ENCODE data around the gene HOTAIR. TPM values are rescaled to one million over a fixed set of nuclear protein-coding genes. Genes with fewer than 3 reads are reported as not detected.

HOTAIR gene
- total and polyA plus RNA-seq, 9 donors = 0.02 to 1.2 (median 0.28) TPM; not detected in 5

- H3K36me3 ChIP-seq = no peaks in the 10 kb centered on the region
- TF ChIP-seq POLR2A (IDR thresholded peaks at IDR 0.05) = no peak
- no peak for TF ChIP-seq EP300 (IDR thresholded peaks at IDR 0.05)
- no peak for TF ChIP-seq CTCF (IDR thresholded peaks at IDR 0.05)
- H3K27ac ChIP-seq = no peak overlapping the region
- H3K4me1 ChIP-seq (ENCODE audit: insufficient read depth) = peaks cover 1% of the 10 kb centered on the region
- H3K4me3 ChIP-seq = no peak overlapping the region
- no peaks in the 10 kb centered on the region for H3K9me3 ChIP-seq
- DNase-seq = no peak
- 45 to 71% (median 52%) methylated on average over 7 of the region's 7 CpGs for WGBS, 3 donors
- no peaks in the 10 kb centered on the region for H3K27me3 ChIP-seq
- intact Hi-C loops (cut with DNase I) = loop anchor here in 2 of 4 donors (10.0 kb wide), 2 partner anchors 385 to 395 kb away; partner anchors contain the start of gene GPR84 (in 1 of the 2)
Measured at GRCh38 chr12:53980104-53980801, 5.5 kb upstream of the HOTAIR start.

- no peaks in the 10 kb centered on the region for H3K36me3 ChIP-seq
- no peaks in the 10 kb centered on the region for H3K27me3 ChIP-seq
- no peaks in the 10 kb centered on the region for H3K4me1 ChIP-seq (ENCODE audit: insufficient read depth)
- intact Hi-C loops (cut with DNase I) = no loop called here
- DNase-seq = no peak
- 23 to 43% (median 30%) methylated on average over 15 of the region's 15 CpGs for WGBS, 3 donors
- TF ChIP-seq POLR2A (IDR thresholded peaks at IDR 0.05) (no peak), EP300 (IDR thresholded peaks at IDR 0.05) (no peak), CTCF (IDR thresholded peaks at IDR 0.05) (no peak)
- no peak overlapping the region for H3K27ac ChIP-seq
- no peak overlapping the region for H3K4me3 ChIP-seq
- no peaks in the 10 kb centered on the region for H3K9me3 ChIP-seq
Measured at GRCh38 chr12:53978477-53979356, 4.0 kb upstream of the HOTAIR start.

- WGBS, 3 donors = 5 to 28% (median 8%) methylated on average over 11 of the region's 11 CpGs
- intact Hi-C loops (cut with DNase I) = no loop called here
- peaks cover 2% of the 10 kb centered on the region for H3K4me1 ChIP-seq (ENCODE audit: insufficient read depth)
- H3K9me3 ChIP-seq = no peaks in the 10 kb centered on the region
- H3K4me3 ChIP-seq = no peak overlapping the region
- TF ChIP-seq POLR2A (IDR thresholded peaks at IDR 0.05) = no peak
- no peak for TF ChIP-seq EP300 (IDR thresholded peaks at IDR 0.05)
- no peak for TF ChIP-seq CTCF (IDR thresholded peaks at IDR 0.05)
- H3K27ac ChIP-seq = no peak overlapping the region
- H3K36me3 ChIP-seq = no peaks in the 10 kb centered on the region
- DNase-seq = no peak
- no peaks in the 10 kb centered on the region for H3K27me3 ChIP-seq
Measured at GRCh38 chr12:53977596-53978445, 3.1 kb upstream of the HOTAIR start.
